ENCODE measurements around the gene ACY1. TPM values are rescaled to one million over a fixed set of nuclear protein-coding genes. Genes with fewer than 3 reads are reported as not detected.

ACY1 gene
- total and polyA plus RNA-seq, 4 donors = 69.5 to 274 (median 238) TPM

- Histone ChIP-seq H3K4me3 (ENCODE audit: low read depth in 1 of 3, low read length in 3 of 3) (no peak overlapping the region), H3K36me3 (ENCODE audit: control insufficient read depth in 4 of 4, insufficient read depth in 3 of 4, low read depth in 1 of 4, low read length in 3 of 4) (peaks cover 0 to 2% (median 0%) of the 10 kb centered on the region in 4 donors), H3K9ac (ENCODE audit: low read depth in 1 of 2, low read length in 2 of 2) (no peak overlapping the region), H3K9me3 (ENCODE audit: control insufficient read depth in 4 of 4, low read length in 3 of 4) (no peaks in the 10 kb centered on the region), H3K27me3 (ENCODE audit: control insufficient read depth in 4 of 4, insufficient read depth in 4 of 4, low read length in 3 of 4) (no peaks in the 10 kb centered on the region), H3K27ac (ENCODE audit: low read depth in 1 of 2, low read length in 2 of 2) (no peak overlapping the region), H3K4me1 (ENCODE audit: control insufficient read depth in 4 of 4, insufficient read depth in 4 of 4, low read length in 3 of 4) (peaks cover 2 to 20% (median 14%) of the 10 kb centered on the region in 4 donors)
- no peak for TF ChIP-seq TAF1 (conservative IDR thresholded peaks at IDR 0.05)
- WGBS = 90% methylated on average over 6 of the region's 6 CpGs
- no peak for DNase-seq (ENCODE audit: low spot score)
Measured at GRCh38 chr3:51962854-51963530, 20.3 kb upstream of the ACY1 start.

GRCh38 chr3:51963951-51964451, 19.3 kb upstream of the ACY1 start:
- no peaks in the 10 kb centered on the region for H3K27me3 ChIP-seq (ENCODE audit: control insufficient read depth in 4 of 4, insufficient read depth in 4 of 4, low read length in 3 of 4)
- H3K9me3 ChIP-seq (ENCODE audit: control insufficient read depth in 4 of 4, low read length in 3 of 4) = no peaks in the 10 kb centered on the region
- TF ChIP-seq EGR1 (IDR thresholded peaks at IDR 0.05; ENCODE audit: low read depth in 2 of 2) (no peak), RAD21 (IDR thresholded peaks at IDR 0.05) (no peak), FOXA1 (IDR thresholded peaks at IDR 0.05) (no peak), RXRA (IDR thresholded peaks at IDR 0.05) (no peak), HNF4G (IDR thresholded peaks at IDR 0.05) (no peak), MAX (IDR thresholded peaks at IDR 0.05) (no peak), NR2F2 (IDR thresholded peaks at IDR 0.05) (no peak), HNF4A (conservative IDR thresholded peaks at IDR 0.05) (no peak), GABPA (IDR thresholded peaks at IDR 0.05 in 1 of 2, conservative IDR thresholded peaks at IDR 0.05 in 1 of 2) (no peak), ZBTB33 (IDR thresholded peaks at IDR 0.05) (no peak), JUND (IDR thresholded peaks at IDR 0.05) (no peak), TAF1 (conservative IDR thresholded peaks at IDR 0.05) (no peak), FOXA2 (IDR thresholded peaks at IDR 0.05) (no peak)
- TF ChIP-seq, protein P1, sequence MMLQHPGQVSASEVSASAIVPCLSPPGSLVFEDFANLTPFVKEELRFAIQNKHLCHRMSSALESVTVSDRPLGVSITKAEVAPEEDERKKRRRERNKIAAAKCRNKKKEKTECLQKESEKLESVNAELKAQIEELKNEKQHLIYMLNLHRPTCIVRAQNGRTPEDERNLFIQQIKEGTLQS (IDR thresholded peaks at IDR 0.05) = no peak
- TF ChIP-seq, protein P2, sequence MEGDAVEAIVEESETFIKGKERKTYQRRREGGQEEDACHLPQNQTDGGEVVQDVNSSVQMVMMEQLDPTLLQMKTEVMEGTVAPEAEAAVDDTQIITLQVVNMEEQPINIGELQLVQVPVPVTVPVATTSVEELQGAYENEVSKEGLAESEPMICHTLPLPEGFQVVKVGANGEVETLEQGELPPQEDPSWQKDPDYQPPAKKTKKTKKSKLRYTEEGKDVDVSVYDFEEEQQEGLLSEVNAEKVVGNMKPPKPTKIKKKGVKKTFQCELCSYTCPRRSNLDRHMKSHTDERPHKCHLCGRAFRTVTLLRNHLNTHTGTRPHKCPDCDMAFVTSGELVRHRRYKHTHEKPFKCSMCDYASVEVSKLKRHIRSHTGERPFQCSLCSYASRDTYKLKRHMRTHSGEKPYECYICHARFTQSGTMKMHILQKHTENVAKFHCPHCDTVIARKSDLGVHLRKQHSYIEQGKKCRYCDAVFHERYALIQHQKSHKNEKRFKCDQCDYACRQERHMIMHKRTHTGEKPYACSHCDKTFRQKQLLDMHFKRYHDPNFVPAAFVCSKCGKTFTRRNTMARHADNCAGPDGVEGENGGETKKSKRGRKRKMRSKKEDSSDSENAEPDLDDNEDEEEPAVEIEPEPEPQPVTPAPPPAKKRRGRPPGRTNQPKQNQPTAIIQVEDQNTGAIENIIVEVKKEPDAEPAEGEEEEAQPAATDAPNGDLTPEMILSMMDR (IDR thresholded peaks at IDR 0.05; ENCODE audit: low read depth, low read length, missing input control) = no peak
- TF ChIP-seq, protein P3, sequence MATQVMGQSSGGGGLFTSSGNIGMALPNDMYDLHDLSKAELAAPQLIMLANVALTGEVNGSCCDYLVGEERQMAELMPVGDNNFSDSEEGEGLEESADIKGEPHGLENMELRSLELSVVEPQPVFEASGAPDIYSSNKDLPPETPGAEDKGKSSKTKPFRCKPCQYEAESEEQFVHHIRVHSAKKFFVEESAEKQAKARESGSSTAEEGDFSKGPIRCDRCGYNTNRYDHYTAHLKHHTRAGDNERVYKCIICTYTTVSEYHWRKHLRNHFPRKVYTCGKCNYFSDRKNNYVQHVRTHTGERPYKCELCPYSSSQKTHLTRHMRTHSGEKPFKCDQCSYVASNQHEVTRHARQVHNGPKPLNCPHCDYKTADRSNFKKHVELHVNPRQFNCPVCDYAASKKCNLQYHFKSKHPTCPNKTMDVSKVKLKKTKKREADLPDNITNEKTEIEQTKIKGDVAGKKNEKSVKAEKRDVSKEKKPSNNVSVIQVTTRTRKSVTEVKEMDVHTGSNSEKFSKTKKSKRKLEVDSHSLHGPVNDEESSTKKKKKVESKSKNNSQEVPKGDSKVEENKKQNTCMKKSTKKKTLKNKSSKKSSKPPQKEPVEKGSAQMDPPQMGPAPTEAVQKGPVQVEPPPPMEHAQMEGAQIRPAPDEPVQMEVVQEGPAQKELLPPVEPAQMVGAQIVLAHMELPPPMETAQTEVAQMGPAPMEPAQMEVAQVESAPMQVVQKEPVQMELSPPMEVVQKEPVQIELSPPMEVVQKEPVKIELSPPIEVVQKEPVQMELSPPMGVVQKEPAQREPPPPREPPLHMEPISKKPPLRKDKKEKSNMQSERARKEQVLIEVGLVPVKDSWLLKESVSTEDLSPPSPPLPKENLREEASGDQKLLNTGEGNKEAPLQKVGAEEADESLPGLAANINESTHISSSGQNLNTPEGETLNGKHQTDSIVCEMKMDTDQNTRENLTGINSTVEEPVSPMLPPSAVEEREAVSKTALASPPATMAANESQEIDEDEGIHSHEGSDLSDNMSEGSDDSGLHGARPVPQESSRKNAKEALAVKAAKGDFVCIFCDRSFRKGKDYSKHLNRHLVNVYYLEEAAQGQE (IDR thresholded peaks at IDR 0.05) = no peak
- no peak for DNase-seq (ENCODE audit: low spot score)
- H3K27ac ChIP-seq (ENCODE audit: low read depth in 1 of 2, low read length in 2 of 2) = no peak overlapping the region
- no peak overlapping the region for H3K9ac ChIP-seq (ENCODE audit: low read depth in 1 of 2, low read length in 2 of 2)
- H3K36me3 ChIP-seq (ENCODE audit: control insufficient read depth in 4 of 4, insufficient read depth in 3 of 4, low read depth in 1 of 4, low read length in 3 of 4) = no peaks in the 10 kb centered on the region
- H3K4me3 ChIP-seq (ENCODE audit: low read depth in 1 of 3, low read length in 3 of 3) = no peak overlapping the region
- peaks cover 5 to 25% (median 21%) of the 10 kb centered on the region in 4 donors for H3K4me1 ChIP-seq (ENCODE audit: control insufficient read depth in 4 of 4, insufficient read depth in 4 of 4, low read length in 3 of 4)
- 89% methylated on average over 12 of the region's 12 CpGs for WGBS
